Aorta (tissue), 5 donors: Measurements from ENCODE around the gene FGF12. TPM values are rescaled to one million over a fixed set of nuclear protein-coding genes. Genes with fewer than 3 reads are reported as not detected.

ENCODE experiments used
- ATAC-seq: fragments of 200-7000 bp; cut with Tn5 transposase; one replicate; pipeline ENCODE4 v1.9.1; 2022; ENCODE audit warnings: moderate library complexity; ENCODE audit not compliant: low FRiP score
- DNase-seq, 2 donors: peaks; one replicate each; pipeline ENCODE4 v3.0.0-alpha.2; 2020
- H3K27ac ChIP-seq, 2 donors: one replicate each; pipeline ENCODE4 v1.5.1; 2013; ENCODE audit warnings: low read length in 2 of 2, mild to moderate bottlenecking in 2 of 2, moderate library complexity in 2 of 2, control low read depth in 1 of 2, inconsistent platforms in 1 of 2, low read depth in 1 of 2
- H3K27me3 ChIP-seq, 2 donors: one replicate each; pipeline ENCODE4 v1.6.1; 2013; ENCODE audit warnings: control low read depth in 1 of 2, low read length in 1 of 2, mild to moderate bottlenecking in 1 of 2, moderate library complexity in 1 of 2; ENCODE audit not compliant: insufficient read depth in 2 of 2, control insufficient read depth in 1 of 2
- H3K36me3 ChIP-seq, 2 donors: one replicate each; pipeline ENCODE4 v1.6.1; 2013; ENCODE audit warnings: control low read depth in 1 of 2, low read length in 1 of 2, mild to moderate bottlenecking in 1 of 2; ENCODE audit not compliant: insufficient read depth in 2 of 2, control insufficient read depth in 1 of 2
- H3K4me1 ChIP-seq, 2 donors: one replicate each; pipeline ENCODE4 v1.6.1; 2013; ENCODE audit warnings: low read length in 2 of 2, control low read depth in 1 of 2, mild to moderate bottlenecking in 1 of 2, moderate library complexity in 1 of 2; ENCODE audit not compliant: insufficient read depth in 2 of 2, control insufficient read depth in 1 of 2
- H3K4me3 ChIP-seq, 2 donors: one replicate each; pipeline ENCODE4 v1.5.1; 2013; ENCODE audit warnings: low read length in 2 of 2, control low read depth in 1 of 2, mild to moderate bottlenecking in 1 of 2
- H3K9me3 ChIP-seq: one replicate; pipeline ENCODE4 v1.6.1; 2013; ENCODE audit warnings: mild to moderate bottlenecking, low read length; ENCODE audit not compliant: control insufficient read depth
- WGBS, 2 donors: extraction: QIAGEN DNeasy Blood & Tissue Kit; methylation state at CpG; one replicate each; pipeline ENCODE4 v1.1.7; 2013; 5-methylcytosine and 5-hydroxymethylcytosine counted together
- intact Hi-C, 2 donors: fragments of 100-400 bp; cut with DNase I; formaldehyde crosslinking; loops; one replicate each; pipeline versions ENCODE4 v1.14.2 to v1.15.0; 2022
- polyA plus RNA-seq, 2 donors: library from polyadenylated mRNA; stranded (reverse); fragments of 200-250 nt; gene quantifications; one replicate each; pipeline ENCODE4 v1.2.3, GENCODE V29; 2013
- total RNA-seq, 2 donors: library from RNA; stranded (reverse); fragmentation: NEBNext Ultra II Directional; extraction: Animal tissue kit (Norgen Biotek cat#: 25700); gene quantifications; one replicate each; pipeline ENCODE4 v1.2.1, GENCODE V29; 2021
- donor health status: healthy with polysubstance abuse.
- donor health status: Bipolar disorder and iron deficiency.
- donor health status: DM: no; HTN: no; CAD: no.
- donor health status: DM: no; HTN: no; CAD: no.
- donor health status: DM: yes; HTN: yes; CAD: no.

Gene FGF12
- total and polyA plus RNA-seq, 4 donors, result 0.05 to 1.2 (median 0.96) TPM

- Histone ChIP-seq H3K4me1 (no peaks in the 10 kb centered on the region), H3K9me3 (no peaks in the 10 kb centered on the region), H3K36me3 (no peaks in the 10 kb centered on the region), H3K27ac (no peak overlapping the region), H3K4me3 (no peak overlapping the region), H3K27me3 (no peaks in the 10 kb centered on the region)
- WGBS, 2 donors, result 6 to 7% methylated on average over 6 of the region's 6 CpGs
- DNase-seq (peak; percentile 78 to 81), ATAC-seq (peak; percentile 76)
- intact Hi-C loops, result loop anchor here (1.0 to 10.0 kb wide), 4 partner anchors 236 to 1008 kb away; no protein-coding TSS in a partner anchor
These were observed 160.5 kb downstream of the FGF12 start for GRCh38 chr3:192566706-192567290.

GRCh38 chr3:192564611-192565010 is 162.7 kb downstream of the FGF12 start:
- ATAC-seq (no peak), DNase-seq (no peak)
- H3K4me1 ChIP-seq, result no peaks in the 10 kb centered on the region
- H3K9me3 ChIP-seq, result no peaks in the 10 kb centered on the region
- intact Hi-C loops, result loop anchor here (10.0 kb wide), 2 partner anchors 480 to 1010 kb away; no protein-coding TSS in a partner anchor
- no peaks in the 10 kb centered on the region for H3K36me3 ChIP-seq
- no peak overlapping the region for H3K4me3 ChIP-seq
- H3K27me3 ChIP-seq, result no peaks in the 10 kb centered on the region
- no peak overlapping the region for H3K27ac ChIP-seq

- no peak overlapping the region for H3K27ac ChIP-seq
- intact Hi-C loops, result loop anchor here (10.0 kb wide), 2 partner anchors 481 to 1011 kb away; no protein-coding TSS in a partner anchor
- no peaks in the 10 kb centered on the region for H3K27me3 ChIP-seq
- DNase-seq, result no peak
- H3K9me3 ChIP-seq, result no peaks in the 10 kb centered on the region
- ATAC-seq, result no peak
- no peaks in the 10 kb centered on the region for H3K36me3 ChIP-seq
- H3K4me1 ChIP-seq, result no peaks in the 10 kb centered on the region
- H3K4me3 ChIP-seq, result no peak overlapping the region
These were observed 163.9 kb downstream of the FGF12 start for GRCh38 chr3:192563417-192563816.

- H3K27me3 ChIP-seq, result no peaks in the 10 kb centered on the region
These were observed 173.6 kb downstream of the FGF12 start for GRCh38 chr3:192553707-192554106.

DNA sequence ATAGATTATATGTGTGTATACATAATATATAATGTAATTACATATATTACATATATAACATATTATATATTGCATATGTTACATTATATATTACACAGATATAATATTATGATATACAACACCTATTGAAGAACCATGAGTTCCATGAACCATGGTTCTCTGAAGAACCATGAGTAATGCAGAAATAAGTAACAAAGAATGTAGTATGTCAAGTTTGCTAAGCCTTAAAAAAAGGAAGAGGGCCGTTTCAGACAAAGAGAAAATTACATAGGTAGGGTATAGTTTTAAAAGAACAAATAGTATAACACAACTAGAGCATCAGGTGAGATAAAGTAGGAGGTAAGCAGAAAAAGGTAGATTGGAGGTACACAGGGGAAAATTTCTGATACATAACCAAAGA is 177.0 kb downstream of the FGF12 start:
- DNase-seq (no peak), ATAC-seq (no peak)
- no peaks in the 10 kb centered on the region for H3K4me1 ChIP-seq
- 50 to 59% methylated on average over 1 of the region's 1 CpG for WGBS, 2 donors
- no peaks in the 10 kb centered on the region for H3K36me3 ChIP-seq
- H3K9me3 ChIP-seq, result peaks cover 5% of the 10 kb centered on the region
- H3K27me3 ChIP-seq, result no peaks in the 10 kb centered on the region
- intact Hi-C loops, result no loop called here
- no peak overlapping the region for H3K4me3 ChIP-seq
- no peak overlapping the region for H3K27ac ChIP-seq

More at GRCh38 chr3:192553707-192554106, 173.6 kb downstream of the FGF12 start:
- DNase-seq (no peak), ATAC-seq (no peak)
- H3K9me3 ChIP-seq, result peaks cover 5% of the 10 kb centered on the region
- H3K27ac ChIP-seq, result no peak overlapping the region
- no peak overlapping the region for H3K4me3 ChIP-seq
- intact Hi-C loops, result no loop called here
- WGBS, 2 donors, result 38 to 41% methylated on average over 5 of the region's 5 CpGs
- no peaks in the 10 kb centered on the region for H3K4me1 ChIP-seq
- no peaks in the 10 kb centered on the region for H3K36me3 ChIP-seq

- 21 to 48% methylated on average over 5 of the region's 5 CpGs for WGBS, 2 donors
- no peaks in the 10 kb centered on the region for H3K4me1 ChIP-seq
- no peak for DNase-seq
- no peaks in the 10 kb centered on the region for H3K36me3 ChIP-seq
- H3K27ac ChIP-seq, result no peak overlapping the region
- no peaks in the 10 kb centered on the region for H3K27me3 ChIP-seq
- H3K9me3 ChIP-seq, result no peaks in the 10 kb centered on the region
- intact Hi-C loops, result no loop called here
- no peak for ATAC-seq
- H3K4me3 ChIP-seq, result no peak overlapping the region
These were observed 182.0 kb downstream of the FGF12 start for GRCh38 chr3:192545333-192545732.

GRCh38 chr3:192543163-192543562 is 184.2 kb downstream of the FGF12 start:
- no peak for DNase-seq
- 94 to 95% methylated on average over 3 of the region's 3 CpGs for WGBS, 2 donors
- Histone ChIP-seq H3K27me3 (no peaks in the 10 kb centered on the region), H3K4me1 (no peaks in the 10 kb centered on the region), H3K4me3 (no peak overlapping the region), H3K9me3 (no peaks in the 10 kb centered on the region), H3K27ac (no peak overlapping the region), H3K36me3 (no peaks in the 10 kb centered on the region)
- intact Hi-C loops, result no loop called here
- ATAC-seq, result no peak

- DNase-seq (no peak), ATAC-seq (no peak)
- H3K27me3 ChIP-seq, result no peaks in the 10 kb centered on the region
- no peak overlapping the region for H3K4me3 ChIP-seq
- H3K9me3 ChIP-seq, result peaks cover 2% of the 10 kb centered on the region
- intact Hi-C loops, result no loop called here
- H3K4me1 ChIP-seq, result no peaks in the 10 kb centered on the region
- no peak overlapping the region for H3K27ac ChIP-seq
- H3K36me3 ChIP-seq, result no peaks in the 10 kb centered on the region
- WGBS, 2 donors, result 70 to 71% methylated on average over 7 of the region's 7 CpGs
These were observed 210.5 kb downstream of the FGF12 start for GRCh38 chr3:192516820-192517219.

DNA sequence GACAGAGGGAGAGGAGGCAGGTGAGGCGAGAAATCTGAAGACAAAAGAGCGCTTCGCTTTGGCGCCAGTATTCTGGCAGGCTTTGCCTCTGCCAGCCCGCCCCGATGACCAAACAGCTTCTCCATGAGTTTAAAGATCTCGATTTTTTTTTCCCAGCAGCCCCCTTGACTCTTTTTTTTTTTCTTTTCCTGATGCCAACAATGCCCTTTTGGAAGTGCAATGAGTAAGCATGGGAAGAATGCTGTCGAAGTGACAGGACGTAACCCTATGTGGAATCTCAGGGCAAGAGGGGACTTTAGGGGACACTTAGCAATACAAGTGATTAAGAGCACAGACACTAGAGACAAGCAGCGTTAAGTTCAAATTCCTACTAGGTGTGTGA is 211.7 kb downstream of the FGF12 start:
- H3K27ac ChIP-seq, result no peak overlapping the region
- no peaks in the 10 kb centered on the region for H3K27me3 ChIP-seq
- no peaks in the 10 kb centered on the region for H3K4me1 ChIP-seq
- no peak overlapping the region for H3K4me3 ChIP-seq
- no peaks in the 10 kb centered on the region for H3K36me3 ChIP-seq
- 7% methylated on average over 10 of the region's 10 CpGs for whole genome bisulfite sequencing, 2 donors
- peaks cover 2% of the 10 kb centered on the region for H3K9me3 ChIP-seq
- intact Hi-C loops, result loop anchor here in 1 of 2 donors (2.0 kb wide), 1 partner anchor 15 kb away; no protein-coding TSS in a partner anchor
- DNase-seq, result no peak
- ATAC-seq, result no peak
